ENCODE results near the gene KRT73.

KRT73 gene

DNA sequence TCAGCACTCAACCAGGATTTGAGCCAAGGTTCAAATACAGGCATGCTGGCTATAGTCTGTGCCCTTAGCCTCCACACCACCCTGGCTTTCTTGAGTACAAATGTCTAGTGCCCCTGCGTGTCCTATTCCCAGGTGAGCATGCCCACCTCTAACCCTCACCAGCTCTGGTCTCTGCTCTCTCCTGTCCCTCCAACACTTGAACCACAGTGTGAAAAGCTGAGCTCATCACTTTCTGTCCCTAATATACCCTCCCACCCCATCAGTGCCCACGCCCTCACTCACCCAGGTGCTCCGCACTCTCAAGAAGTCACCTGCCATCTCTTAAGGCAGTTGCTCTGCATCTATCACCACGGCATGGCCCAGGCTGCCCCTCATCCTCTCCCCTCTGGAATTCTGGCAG lies 58.4 kb downstream of the KRT73 start:
- DNase-seq: no peak

DNA sequence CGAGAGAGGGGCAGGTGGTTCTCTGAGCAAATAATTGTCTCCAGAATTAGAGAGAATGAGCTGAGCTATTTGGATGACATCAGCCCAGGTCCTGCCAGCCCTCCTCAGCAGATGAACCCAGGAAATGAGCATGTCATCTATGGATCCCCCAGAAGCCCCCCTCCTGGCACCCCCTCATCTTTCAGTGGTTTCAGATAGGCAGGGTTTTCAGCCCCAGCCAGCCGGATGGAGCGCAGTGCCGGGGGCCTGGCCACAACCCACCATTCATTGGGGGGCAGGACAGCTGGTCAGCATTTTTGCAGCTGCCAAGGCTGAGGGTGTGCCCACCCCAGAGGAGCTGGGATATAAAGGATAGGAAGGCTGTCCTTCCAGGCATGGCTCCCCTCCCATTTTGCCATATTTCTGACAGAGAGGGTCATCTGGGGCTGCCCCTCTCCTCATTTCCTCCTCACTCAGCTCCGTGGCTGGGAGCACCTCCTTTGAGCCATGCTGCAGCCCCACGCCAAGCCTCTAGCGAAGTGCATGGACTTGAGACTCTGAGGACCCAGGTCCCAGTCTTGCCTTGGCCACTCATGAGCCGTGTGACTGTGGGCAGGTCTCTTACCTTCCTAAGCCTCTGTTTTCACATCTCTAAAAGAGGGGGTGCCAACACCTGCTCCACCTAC lies 59.4 kb downstream of the KRT73 start:
- no peak for DNase-seq

Measured in NCI-H2029 treated with DMSO at 0.1 percent for 48 hours (cell line).